C4-2B (cell line): ENCODE measurements around the gene HOXD8.
A peak's percentile ranks its signal among the peaks of the same experiment; 100 is the strongest.

Experiments used
- H3K27ac ChIP-seq: fragments of 450-650 bp; 2 replicates; pipeline ENCODE4 v1.5.1; 2017
- CTCF ChIP-seq: fragments of 450-650 bp; conservative IDR thresholded peaks from 2 replicates; pipeline ENCODE4 v1.5.1; 2017; ENCODE audit warnings: mild to moderate bottlenecking
- ZFX ChIP-seq: fragments of 450-650 bp; IDR thresholded peaks from 2 replicates; pipeline ENCODE4 v1.6.1; 2017

HOXD8 gene

GRCh38 chr2:176093145-176093897 is 36.2 kb upstream of the HOXD8 start:
- peak; percentile 41 for TF ChIP-seq CTCF
- TF ChIP-seq ZFX = no peak
- peak overlapping the region; percentile 34 for H3K27ac ChIP-seq

GRCh38 chr2:176093898-176094249 is 35.6 kb upstream of the HOXD8 start:
- no peak overlapping the region for H3K27ac ChIP-seq
- no peak for TF ChIP-seq ZFX
- no peak for TF ChIP-seq CTCF

- TF ChIP-seq CTCF (no peak), ZFX (no peak)
- no peak overlapping the region for H3K27ac ChIP-seq
These were observed 35.2 kb upstream of the HOXD8 start for GRCh38 chr2:176094349-176094748.

- no peak overlapping the region for H3K27ac ChIP-seq
- no peak for TF ChIP-seq CTCF
- no peak for TF ChIP-seq ZFX
These were observed 34.1 kb upstream of the HOXD8 start for GRCh38 chr2:176095421-176095820.

GRCh38 chr2:176096243-176096985 is 33.1 kb upstream of the HOXD8 start:
- TF ChIP-seq CTCF = no peak
- no peak for TF ChIP-seq ZFX

GRCh38 chr2:176096986-176097819 is 32.3 kb upstream of the HOXD8 start:
- TF ChIP-seq ZFX (no peak), CTCF (peak; percentile 90)
- H3K27ac ChIP-seq = peak overlapping the region; percentile 30; the same call in 1 of the 2 replicates

More at GRCh38 chr2:176096243-176096985, 33.1 kb upstream of the HOXD8 start:
- no peak overlapping the region for H3K27ac ChIP-seq
